HG02973 (cell line): Measurements from ENCODE around the gene DLG2.
"Not testable (repeated sequence)": the region's sequence is repeated elsewhere in the genome, so short reads cannot be mapped to it uniquely, and the experiment has no call there.

ENCODE experiments used
- ATAC-seq: cut with Tn5 transposase; IDR thresholded peaks from one replicate; pipeline ENCODE4 v1.9.1; 2021; ENCODE audit warnings: moderate library complexity; ENCODE audit not compliant: unreplicated experiment

The DLG2 gene

DNA sequence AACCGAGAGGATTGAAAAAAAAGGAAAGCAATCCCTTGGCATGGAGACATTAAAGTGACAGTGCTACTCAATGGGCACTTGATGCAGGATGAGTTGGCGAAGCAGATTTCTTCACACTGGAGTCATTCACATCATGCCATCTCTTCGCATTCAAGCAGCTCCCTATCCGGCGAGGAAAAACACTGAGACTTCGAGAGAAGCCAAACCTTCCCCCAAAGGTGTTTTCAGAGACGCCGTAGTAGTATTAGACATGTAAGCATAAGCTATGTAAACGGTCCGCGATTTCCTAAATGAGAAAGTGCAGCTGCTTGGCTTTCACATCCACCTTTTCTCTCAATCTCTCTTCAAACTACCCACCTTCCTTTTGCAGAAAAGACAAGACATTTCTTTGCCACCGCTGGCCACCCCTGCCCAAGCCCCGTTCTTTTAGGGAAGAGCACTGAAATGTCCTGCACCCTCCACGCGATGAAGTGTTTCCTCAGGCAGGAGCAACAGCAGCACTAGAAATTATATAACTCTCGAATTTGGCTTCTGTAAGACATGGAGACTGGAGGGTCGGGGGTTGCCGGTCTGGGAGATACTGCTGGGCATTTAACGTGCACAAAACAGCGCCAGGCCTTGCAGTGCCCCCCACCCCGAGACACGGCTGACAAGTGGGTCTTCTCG lies at the start of gene DLG2:
Gene DLG2, minus strand, starts transcription at position 13 of the 666 bp plus-strand sequence.
- no peak for ATAC-seq

- ATAC-seq: no peak
Observed at GRCh38 chr11:85673393-85673792, 46.2 kb upstream of the DLG2 start.

- ATAC-seq: no peak
Observed at GRCh38 chr11:85672105-85672902, 45.2 kb upstream of the DLG2 start.

DNA sequence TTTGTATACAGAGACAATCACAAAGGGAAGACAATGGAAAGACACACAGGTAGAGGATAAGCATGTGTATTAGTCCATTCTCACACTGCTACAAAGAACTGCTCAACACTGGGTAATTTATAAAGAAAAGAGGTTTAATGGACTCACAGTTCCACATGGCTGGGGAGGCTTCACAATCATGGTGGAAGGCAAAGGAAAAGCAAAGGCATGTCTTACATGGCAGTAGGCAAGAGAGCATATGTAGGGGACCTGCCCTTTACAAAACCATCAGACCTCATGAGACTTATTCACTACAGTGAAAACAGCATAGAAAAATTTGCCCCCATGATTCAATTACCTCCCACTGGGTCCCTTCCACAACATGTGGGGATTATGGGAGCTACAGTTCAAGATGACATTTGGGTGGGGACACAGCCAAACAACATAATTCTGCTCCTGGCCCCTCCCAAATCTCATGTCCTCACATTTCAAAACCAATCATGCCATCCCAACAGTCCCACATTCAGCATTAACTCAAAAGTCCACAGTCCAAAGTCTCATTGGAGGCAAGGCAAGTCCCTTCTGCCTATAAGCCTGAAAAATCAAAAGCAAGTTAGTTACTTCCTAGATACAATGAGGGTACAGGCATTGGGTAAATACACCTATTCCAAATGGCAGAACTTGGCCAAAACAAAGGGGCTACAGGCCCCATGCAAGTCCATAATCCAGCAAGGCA lies 44.0 kb upstream of the DLG2 start:
- not testable (repeated sequence) for ATAC-seq

DNA sequence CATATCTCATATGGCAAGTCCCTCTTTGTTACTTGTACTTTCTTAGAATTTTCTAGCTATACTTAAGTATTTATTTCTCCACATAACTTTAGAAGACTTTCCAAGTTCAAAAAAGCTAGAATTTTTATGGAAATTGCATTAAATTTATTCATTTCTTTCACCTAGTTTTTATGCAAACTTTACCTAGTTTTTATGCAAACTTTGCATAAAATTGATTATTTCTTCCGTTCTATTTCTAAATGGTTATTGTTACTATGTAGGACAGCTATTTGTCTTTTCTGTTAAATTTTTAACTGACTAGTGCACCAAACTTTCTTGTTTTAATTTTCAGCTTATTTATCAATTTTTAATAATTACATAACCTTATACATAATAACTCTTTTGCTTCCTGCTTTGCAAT lies 41.0 kb upstream of the DLG2 start:
- no peak for ATAC-seq

DNA sequence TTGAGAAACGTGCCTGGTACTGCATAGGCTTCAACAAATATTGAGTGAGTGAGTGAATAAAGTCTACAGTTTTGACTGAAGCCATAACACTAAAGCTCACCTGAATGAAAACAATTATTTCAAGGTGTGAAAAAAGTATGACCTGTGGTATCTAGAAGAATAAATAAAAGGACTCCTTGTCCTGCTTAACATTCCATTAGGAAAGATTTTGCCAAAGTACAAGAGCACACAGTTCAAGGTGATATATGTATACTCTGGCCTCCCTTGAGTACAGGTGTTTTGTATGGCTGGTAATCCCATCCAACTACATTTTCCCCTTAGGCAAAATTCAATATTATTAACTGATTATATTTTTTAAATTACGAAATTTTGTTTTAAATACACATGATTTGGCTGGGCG lies 39.5 kb upstream of the DLG2 start:
- ATAC-seq: no peak

DNA sequence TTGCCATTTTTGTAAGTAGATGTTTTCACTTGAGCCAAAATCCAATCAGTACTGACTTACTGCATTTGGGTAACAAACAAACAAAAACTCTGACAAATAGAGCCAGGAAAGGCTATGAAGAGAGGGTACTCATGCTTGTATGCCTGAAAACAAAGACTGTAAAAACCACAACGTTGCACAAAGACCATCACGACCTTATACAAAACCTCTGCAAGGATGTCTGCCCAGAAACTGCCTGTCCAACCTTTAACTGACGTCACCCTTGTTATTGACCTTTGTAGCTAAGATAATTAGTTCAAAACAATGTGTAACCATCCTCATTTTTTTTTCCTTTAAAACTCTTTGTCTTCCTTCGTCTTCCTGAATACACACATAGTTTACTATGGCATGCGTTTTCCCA lies 38.6 kb upstream of the DLG2 start:
- ATAC-seq: no peak

- ATAC-seq: peak; percentile 89
Observed at GRCh38 chr11:85664615-85665481, 37.7 kb upstream of the DLG2 start, which contains the start of gene CREBZF. CREBZF (minus strand) TSS chr11:85665129; CDS start chr11:85664875, 254 bp downstream.

DNA sequence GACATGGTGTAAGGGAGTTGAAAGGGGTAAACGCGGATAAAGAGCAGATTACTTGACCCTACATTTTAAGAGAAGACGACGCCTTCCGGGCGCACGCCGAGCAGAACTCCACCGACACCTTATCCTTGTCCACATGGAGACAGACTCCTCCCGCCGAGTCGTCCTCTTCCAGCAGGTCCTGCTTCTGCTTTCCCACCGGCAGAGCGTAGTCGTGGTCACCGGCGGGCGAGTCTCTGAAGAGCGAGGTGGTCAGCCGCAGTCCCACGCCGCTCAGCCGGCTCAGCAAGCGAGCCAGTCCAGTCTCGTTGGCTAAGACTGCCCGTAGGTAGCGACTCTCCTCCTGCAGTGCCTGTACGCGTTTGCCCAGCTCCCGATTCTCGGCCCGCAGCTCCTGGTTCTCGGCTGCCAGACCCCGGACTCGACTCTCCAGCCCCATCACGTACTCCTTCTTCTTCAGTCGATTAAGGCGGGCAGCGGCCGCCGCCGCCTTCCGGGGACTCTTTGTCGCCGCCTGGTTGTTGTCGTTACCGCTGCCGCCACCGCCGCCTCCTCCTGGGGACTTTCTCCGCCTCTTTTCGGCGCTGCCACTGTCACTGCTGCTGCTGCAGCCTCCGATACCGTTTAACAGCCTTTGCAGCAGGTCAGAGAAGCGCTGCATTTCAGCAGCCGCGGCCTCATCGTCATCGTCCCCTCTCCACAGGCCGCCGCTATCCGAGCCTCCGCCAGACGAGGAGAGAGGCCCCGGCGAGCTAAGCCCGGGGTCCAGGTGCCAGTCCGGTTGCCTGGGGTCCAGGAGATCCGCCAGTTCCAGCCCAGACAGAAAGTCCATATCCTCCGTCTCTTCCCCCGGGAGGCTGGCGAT lies 36.8 kb upstream of the DLG2 start:
- ATAC-seq: peak; percentile 71

DNA sequence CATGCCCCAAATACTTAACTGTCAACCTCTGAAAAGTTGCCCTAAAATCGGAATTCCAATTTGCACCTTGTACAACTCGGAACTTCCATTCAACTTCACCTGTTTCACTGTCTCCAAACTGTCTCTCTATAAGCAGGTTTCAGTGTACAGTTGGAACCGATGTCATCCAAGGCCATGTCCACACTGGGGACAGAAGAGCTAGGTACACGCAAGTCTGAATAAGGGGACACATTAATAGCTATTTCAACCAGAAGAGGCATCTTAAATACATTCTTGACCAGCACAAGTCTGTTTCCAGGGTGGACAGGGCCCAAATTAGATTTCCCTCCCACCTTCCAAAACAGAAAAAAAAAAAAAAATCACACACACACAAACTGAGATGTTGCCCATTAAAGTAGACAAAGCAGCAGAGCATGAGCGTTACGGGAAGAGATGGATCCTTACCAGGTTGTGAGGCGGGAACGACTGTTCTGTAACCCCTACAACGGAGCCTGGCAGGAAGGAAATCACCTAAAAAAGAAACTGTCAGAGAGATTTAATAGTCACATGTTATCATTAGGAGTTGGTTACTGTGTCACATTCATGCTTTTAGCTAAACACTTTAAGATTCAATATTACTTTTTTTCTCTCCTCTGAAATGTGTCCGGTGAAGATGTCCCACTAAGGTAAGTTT lies 36.1 kb upstream of the DLG2 start:
- no peak for ATAC-seq

- ATAC-seq: no peak
Observed at GRCh38 chr11:85661972-85662664, 35.0 kb upstream of the DLG2 start.

GRCh38 chr11:85658180-85658579 lies 31.0 kb upstream of the DLG2 start:
- no peak for ATAC-seq

GRCh38 chr11:85656777-85657176 lies 29.6 kb upstream of the DLG2 start:
- no peak for ATAC-seq

DNA sequence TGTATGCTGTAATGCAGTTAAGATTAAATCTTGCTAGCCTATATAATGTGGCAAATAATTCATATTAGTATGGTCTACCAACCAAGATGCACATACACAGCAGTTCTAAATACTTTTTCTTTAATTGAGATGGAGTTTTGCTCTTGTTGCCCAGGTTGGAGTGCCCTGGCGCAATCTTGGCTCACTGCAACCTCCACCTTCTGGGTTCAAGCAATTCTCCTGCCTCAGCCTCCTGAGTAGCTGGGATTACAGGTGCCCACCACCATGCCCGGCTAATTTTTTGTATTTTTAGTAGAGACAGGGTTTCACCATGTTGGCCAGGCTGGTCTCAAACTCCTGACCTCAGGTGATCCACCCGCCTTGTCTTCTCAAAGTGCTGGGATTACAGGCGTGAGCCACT lies 27.2 kb upstream of the DLG2 start:
- not testable (repeated sequence) for ATAC-seq

GRCh38 chr11:85652786-85653447 lies 25.8 kb upstream of the DLG2 start:
- ATAC-seq: no peak

DNA sequence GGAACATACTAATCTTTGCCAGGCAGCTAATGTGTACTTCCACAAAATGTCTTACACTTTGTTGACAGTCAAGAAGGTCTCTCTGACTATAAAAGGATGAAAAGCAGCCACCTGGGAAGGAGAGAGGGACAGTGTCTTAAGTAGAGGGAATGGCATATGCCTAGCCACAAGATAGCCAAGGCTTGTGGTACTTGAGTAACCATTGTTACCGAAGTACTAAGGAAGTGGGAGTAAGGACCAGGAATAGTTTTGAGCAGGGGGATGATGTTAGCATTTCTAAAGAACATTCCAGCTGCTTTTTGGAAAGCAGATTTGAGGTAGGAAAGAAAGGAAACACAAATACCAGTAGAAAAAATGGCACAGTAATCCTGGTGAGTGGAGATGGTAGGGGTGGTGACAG lies 24.0 kb upstream of the DLG2 start:
- no peak for ATAC-seq

DNA sequence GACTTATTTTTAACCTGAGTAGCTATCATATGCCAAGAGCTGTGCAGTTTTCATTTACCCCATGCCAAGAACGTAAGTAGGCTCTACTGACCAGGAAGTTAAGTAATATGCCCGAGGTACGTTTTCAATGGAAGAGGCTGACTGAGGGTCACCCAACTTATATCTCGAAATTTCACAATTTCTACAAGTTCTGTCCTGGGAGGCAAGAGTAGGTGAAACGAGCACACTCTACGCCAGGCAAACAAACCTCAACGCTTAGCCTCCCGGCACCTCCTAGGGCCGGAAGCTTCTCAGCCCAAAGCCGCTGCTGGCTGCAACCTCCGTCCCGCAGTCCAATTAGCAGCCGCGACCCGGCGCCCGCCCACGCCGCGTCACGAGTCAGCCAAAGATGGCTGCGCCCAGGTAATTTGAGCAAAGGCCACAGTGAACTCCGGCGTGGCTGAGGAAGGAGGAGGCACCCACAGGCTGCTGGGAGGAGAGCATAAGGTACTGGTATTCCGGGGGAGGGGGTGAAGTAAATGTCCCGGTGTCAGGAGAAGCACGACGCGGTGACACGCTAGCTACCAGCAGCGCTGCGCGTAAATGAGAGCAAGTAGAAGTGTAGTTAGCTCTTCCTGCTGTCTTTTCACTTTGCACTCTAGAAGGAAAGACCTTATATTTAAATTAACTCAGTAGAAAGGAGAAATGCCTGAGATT lies 20.6 kb upstream of the DLG2 start, which contains the start of gene TMEM126A:
Gene TMEM126A, plus strand, starts transcription at position 364 of the 696 bp plus-strand sequence. CDS start 2,289 bp downstream, outside the sequence.
- ATAC-seq: peak; percentile 99
